COLO668 (cell line): Measurements from ENCODE around the gene ZNF516.
A peak's percentile ranks its signal among the peaks of the same experiment; 100 is the strongest.

Source experiments
- DNase-seq: peaks from one replicate; lab custom pipeline; 2025; ENCODE audit not compliant: unreplicated experiment; lab: John Stamatoyannopoulos, UW

ZNF516 gene

DNA sequence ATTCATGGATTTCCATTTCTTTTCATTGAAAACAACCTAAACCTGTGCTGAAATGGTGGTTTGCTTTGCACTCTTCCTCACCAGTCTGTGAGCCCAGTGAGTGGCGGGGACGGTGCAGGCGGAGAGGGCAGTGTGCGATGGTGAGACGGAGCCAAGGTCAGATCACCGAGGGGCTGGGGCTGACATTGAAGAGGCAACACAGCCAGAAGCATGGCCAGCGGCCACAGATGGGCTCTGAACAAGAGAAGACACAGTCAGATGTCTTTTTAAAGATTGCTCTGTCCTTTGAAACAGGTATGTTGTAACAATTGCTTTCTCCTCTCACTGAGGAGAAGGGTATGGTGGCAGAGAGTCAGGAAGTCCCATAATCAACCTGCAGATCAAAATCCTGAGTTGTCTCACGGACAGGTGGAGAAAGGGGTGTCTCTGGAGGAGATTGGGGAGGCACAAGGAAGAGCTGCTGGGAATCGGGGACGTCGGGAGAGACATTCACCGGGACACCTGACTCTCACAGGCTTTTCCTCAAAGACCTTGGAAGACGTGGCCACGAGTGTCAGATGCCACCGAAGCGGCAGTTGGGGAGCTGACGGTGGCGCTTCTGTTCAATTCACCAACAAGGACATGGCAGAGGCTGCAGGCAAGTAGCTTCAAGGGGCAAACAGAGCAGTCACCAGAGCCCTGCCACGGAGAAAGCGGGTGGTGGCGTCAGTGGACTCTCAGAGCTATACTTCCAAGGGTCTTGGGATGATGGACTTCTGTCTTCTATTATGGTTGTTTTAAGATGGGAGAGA lies 12.1 kb upstream of the ZNF516 start:
- no peak for DNase-seq

DNA sequence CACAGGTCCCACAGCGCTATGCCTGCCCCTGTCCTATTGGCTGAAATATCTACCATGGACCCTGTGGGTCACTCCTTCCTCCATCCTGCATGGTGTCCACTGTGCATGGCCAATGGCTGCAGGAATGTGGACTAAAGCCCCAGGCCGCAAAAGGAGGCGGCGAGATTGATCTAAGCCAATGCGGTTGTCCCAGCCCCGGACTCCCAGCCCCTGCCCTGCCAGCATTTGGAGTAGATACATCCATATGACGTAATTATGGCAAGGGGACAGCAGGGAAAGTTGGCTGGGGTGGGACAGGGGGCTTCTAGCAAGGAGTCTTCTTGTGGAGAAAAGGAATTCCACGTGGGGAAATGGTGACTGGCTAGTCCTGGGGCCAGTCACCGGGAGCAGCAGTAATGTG lies 11.4 kb upstream of the ZNF516 start:
- DNase-seq, result no peak

DNA sequence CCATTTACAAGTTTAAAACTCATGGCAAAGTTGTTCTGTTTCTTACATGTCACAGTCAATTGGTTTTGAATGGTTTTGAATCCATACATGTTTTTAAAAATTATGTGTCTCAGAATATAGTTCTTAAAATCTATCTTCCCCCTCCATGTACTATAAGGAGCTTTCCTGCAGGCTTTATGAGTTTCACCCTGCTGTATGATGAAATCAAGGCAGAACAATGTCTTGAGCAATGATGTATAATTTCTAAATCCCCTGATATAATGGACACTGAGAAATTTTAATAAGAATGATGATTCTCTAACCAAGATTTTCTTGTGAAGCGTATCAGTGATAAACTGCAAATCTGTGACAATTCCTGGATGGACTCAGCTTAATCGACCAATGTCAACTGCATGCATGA lies 10.6 kb upstream of the ZNF516 start:
- no peak for DNase-seq

DNA sequence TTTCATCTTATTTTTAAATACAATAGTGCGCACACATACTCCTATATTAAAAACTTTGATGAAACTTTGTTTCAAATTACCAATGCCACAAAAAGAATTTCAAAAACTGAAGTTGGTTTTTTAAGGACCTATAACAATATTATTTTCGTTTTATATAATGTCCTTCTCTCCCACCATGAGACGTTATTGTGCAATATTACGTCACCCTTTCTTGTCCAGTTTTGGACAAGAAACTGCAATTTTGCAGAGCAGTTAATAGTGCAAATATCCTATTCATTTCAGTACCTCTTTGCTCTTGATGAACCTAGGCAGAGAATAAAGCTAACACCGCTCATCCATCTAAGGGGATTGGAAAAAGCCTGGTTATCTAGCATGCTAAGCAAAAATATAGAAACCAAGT lies 9.7 kb upstream of the ZNF516 start:
- DNase-seq, result no peak

DNA sequence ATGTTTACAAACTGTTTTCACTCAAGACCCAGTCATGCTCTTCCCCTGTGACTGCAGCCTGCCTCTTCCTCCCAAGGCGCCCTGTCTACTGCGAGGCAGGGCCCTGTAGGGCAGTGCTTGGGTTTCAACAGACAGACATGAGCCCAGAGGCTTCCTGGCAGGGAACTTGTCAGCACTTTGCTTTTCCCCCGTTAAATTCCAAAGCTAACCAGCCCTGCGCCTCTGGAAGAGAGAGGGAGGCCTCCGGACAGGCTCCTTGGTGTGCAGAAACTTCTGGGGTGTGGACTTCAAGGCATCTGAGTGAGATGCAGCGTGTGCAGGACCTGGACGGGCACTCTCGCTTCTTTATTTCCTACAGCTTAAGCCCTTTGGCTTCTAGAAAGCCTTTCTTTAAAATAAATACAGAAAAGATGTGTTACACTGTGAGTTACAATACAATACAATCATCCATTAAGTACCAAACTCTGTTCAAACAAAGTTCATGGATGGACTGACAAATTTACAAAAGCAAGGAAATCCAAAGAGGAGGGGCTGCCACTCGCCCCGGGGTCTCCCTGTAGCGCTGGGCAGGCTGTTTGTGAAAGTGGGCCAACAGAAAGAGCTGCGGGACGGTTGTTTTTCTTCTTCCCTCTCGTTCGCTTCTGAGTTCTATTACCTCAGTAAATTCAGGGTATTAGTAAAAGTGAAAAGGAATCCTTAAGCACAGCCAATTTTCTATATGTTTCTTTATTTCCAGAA lies 8.8 kb upstream of the ZNF516 start:
- no peak for DNase-seq

DNA sequence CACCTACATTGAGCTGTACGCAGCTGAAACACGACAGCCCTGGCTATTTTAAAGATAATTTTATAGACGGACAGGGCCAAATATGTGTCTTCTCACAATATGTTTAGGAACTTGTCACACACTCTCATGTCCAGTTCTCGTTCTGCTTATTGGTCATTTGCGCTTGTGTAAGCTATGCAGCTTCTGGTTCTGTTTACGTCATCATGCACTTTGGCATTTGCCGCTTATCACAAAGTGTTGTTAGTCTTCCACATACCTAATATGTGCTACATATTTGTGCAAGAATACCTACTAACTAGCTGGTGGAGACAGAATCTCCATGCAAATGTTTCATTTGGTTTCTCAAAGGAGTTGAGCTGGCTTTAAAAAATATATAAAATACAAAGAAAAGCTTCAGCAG lies 7.5 kb upstream of the ZNF516 start:
- no peak for DNase-seq

DNA sequence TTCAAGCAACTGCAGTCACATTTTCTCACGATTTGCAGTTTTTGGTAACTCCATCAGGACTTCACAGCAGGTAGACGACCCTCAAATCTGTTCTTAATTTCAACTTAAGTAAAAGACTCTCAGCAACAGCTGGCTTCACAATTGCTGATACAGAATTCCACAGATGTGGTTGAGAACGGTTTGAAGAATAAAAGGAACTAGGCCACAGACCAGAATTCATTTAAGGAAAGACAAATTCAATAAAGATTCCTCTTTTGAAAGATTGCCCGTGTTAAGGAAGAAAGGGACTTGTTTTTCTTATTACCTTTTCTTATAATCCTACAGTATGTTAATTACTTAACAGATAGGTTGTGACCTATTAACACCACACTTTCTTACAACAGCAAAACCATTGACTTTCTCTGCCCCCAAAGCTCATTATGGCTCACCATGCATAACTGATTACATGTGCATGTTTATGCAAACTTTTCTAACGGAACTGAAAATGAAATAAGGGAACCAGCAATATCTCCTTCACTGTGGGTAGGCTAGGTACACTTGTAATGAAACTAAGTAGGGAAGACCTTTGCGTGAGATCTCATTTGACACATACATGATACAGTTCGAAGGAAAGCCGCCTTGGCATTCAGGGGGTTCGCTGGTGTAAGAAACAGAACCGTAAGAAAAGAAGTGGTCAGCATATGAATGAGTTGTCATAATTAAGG lies 4.7 kb upstream of the ZNF516 start:
- no peak for DNase-seq

DNA sequence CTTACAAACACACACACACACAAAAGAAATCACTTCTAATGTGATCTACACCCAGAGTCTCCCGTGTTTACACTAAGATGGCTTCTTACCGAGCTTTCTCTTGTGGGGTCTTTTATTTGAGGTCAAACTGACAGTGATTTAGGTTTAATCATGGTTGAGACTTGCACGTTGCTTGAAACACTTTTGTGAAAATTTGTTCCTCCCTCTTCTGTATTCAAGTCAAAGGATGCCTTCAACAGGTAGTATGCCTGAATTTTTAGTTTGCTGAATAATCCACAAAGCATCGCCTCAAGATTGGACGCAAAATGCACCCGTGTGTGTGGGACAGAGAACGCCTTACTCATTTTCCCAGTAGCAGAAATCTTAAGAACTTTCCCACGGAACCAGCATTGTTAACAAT lies 4.0 kb upstream of the ZNF516 start:
- no peak for DNase-seq

DNA sequence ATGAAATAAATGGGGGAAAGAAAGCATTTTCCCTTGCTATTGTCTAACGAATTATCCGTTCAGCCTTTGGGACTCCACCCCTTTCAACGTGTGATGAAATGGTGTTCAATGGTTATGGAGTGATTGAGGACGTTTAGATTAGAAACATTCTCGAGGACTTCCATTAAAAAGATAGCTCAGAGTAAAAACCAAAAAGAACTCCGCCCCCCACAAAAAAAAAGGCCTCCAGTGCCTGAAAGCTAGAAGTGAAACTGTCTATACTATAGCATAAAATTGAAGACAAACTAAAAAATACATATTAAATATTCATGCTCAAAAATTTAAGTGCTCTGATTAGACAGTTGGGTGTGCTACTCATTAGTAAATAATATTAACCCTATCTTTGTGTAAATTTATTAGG lies 3.0 kb upstream of the ZNF516 start:
- DNase-seq, result no peak

DNA sequence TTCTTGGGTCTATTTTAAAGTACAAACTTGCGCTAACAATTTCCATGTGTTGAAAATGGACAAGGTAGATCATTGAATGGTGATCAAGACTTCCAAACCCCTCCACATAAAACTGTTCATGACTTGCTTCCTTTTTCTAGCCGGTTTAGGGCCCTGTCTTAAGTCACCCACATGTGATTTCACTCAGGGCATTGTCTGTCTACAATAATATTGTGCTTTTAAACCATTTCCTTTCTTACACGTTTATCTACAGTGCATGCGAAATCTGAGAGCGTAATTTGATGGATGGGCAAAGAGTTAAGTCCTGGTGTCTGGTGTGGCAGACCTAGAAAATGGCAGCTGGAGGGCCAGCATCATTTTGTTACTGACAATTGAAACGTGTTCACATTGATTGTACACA lies 2.0 kb upstream of the ZNF516 start:
- DNase-seq, result no peak

DNA sequence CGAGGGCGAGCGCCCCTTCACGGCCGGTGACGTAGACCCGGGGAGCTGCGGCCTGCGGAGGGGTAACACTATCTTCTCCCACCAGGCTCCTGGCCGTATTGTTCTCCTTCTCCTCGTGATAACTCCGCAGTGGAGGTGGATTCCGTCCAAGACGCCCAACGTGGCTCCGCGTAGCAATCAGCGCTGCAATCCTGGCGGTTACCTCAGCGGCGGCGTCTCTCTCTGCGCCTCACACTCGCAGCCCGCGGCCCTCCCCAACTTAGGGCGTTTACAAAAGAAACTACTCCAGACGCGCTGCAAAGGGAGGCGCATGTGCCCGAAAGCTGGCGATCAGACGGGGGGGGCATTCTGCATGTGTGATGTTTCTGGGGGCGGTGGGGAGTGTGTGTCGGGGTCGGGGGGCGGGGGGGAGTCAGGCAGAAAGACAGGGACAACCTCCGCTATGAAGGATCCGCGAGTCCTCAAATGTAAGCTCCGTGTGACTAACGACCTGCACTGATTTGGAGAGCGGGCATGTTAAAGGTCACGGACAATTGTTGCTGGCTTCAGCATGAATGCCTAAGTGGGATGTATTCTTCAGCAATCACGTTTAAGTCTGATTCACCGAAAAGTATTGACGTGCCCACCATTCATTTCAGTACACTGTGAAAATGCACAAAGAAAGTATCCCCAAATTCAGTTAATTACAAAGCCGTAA lies 1.3 kb upstream of the ZNF516 start:
- DNase-seq, result no peak

DNA sequence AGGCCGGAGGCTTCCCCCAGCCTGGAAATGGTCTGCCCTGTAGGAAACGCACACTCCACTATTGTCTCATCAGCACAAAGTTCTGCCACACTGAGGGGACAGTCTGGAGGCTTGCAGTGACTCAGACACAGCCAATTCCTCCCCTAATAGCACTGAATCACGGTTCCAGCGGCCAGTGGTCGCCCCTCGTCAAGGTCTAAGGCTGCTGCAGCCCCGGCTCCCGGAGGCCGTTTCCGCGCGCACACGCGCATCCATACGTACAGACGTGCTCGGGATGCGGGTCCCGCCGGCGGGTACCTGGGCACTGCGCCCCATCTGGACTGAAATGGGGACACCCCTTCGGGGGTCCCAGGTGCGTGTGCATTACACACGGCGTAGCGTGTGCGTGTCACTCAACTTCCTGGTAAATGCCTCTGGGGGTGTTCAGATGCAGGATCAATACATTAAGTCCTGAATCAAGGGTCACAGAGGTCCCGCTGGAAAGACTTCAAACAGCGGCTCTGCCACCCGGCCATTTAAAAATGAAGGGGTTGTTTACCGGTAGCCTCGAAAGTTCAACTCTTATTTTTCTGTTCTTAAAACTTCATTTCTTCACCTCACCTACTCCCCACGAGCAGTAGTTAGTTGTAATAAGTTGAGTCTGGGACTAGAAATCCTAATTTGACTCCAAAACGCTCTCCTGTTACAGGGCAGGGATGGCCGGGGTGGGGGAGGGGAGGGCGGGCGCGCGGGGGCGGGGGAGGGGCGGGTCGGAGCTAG lies 572 bp upstream of the ZNF516 start:
- DNase-seq, result peak; percentile 72

DNA sequence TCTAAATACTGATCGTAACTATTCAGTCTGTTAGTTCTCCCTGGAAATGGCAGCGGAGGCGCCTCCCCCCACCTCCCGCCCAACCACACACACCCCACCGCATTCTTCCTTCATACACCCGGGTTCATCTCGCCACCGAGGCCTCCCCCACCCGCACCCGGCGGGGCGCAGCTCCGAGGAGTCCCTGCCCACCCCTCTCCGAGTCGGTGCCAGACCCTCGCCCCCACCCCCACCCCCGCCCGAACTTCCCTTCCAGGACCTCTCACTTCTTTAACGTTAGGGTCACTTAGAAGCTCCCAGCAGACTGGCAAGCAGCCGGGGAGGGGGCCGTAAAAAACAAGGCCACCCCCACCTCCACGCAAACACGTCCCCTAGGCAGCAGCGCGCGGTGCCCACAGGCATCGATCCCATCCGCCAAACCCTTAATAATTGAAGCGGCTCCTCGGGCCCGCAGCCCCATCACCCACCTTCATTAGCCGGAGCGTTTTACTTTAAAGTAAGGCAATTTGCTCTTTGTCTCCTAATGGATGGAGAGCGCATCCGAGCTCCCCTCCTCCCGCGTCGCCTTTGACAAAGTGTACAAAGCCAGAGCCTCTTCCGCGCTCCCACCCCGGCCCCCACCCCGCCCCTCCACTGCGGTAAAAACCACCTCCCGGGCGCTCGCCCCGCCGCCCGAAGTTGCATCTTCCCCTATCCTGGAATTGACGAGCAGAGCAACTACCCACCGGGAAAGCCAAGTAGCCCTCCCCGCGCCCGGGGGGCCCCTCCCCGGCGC lies 624 bp downstream of the ZNF516 start:
- peak; percentile 67 for DNase-seq

DNA sequence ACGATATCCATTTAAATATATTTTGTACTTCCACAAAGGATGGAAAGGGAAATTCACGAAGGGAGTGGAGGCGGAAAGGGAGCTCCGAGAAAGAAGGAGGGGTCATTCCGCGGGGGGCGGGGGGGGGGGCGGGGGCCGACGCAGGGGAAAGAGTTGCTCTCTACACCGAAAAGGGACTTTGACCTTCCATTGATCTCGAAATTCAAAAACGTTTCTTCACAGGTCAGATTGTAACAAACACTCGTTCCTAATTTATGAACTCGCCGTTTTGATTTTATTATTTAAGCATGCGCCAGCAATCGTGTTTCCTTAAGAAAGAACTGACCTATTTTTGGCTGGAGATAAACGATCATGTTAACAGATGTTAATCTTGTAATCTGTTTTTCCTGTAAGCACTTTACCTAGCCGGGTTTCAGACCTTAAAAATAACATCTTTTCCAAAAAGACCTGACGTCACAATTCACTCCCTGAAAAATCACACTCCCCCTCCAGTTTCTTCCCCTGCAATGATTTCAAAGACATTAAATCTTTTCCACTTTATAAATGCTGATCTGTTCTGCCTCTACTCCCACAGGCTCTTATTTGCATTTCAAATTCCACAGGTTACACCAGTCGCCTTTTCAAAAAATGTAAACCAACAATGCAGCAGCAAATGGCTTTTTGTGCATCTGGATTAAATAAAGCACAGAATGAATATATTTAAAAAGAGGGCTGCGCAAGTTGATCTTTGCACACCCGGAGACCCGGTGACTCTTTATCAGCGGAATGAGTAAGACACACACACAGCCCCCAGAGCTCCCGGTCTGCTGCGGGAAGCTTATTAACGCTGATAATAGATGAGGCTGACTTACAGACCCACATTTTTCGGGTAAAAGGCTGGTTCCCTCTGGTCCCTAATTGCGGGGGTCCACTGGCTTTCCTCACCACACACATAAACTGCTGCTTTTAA lies 1.6 kb downstream of the ZNF516 start:
- peak; percentile 65 for DNase-seq

DNA sequence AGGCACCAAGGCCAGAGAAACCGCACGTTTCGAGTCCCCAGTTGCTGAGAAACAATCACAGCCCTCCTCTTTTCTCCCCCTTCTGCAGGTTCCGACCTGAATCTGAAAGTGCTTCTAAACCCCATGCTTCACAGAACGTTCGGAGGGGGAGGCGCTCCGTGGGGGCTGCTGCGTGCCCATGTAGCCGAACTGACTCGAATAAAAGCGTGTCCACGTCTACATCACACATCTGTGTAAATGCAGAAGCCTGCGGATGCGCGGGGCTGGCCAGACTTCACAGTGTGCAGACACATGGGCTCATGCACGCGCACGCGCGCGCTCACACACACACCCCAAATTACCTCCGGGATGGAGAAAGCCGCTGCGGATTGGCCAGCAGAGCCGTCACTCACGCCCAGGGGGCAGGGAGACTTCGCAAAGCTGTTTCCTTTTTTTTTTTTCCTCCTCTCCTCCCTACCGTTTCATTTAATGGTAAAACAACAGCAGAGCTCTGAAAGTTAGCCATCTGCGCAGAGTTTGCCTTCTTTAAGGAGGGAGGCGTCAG lies 2.3 kb downstream of the ZNF516 start:
- peak; percentile 100 for DNase-seq

DNA sequence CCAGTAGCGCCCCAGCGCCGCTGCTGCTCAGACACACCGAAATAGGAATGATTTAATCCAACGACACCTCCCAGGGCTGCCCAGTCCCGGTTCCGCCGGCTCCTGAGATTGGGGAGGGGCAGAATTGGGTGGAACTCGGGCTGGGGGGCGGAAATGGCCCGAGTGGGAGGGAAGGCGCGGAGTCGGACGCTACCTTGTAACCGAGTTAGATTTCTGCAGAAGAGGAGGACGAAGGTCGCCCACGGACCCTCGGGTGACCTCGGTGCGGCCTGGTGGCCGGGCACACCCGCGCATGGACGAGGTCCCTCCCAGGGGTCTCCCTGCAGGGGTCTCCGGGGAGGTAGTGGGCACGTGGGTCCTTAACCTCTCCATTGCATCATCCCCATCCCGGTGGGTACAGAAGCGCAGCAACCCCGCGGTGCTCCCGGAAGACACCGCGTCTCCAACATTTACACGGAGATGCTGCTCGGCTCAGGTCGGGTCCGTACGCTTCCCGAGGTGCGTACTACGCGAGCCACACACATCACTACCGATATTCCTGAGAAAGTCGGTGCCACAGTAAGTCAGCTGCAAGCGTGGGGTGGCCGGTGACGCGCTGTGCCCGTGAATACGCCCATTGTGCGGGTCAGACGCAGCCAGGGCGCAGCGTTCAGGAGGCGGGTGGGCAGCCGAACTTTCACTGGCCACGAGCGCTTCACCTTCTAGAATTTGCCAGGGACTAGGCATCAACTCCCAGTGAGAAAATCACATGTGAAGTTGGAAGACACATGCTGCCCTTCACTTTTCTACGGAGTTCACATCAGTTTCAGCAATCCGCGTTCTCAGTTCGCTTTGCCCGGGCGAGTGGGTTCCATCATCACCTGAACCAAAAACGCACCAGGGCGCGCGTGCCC lies 3.0 kb downstream of the ZNF516 start:
- DNase-seq, result peak; percentile 53

DNA sequence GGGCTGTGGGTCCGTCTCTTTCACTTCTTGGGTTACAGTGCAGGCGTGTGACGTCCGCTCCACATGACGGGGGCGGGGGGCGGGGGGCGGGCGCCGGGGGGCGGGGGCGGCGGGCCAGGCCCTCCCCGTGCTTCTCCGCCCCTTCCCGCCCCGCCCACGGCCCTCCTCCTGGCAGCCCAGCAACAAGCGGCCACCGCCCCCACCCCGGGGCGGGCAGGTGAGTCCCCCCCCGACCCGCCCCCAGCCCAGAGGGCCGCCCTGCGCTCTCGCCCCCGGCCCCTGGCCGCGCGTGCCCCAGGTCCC lies 3.6 kb downstream of the ZNF516 start:
- peak; percentile 75 for DNase-seq
